ENCODE data around the gene FGR.
"Not testable (repeated sequence)": the region's sequence is repeated elsewhere in the genome, so short reads cannot be mapped to it uniquely, and the experiment has no call there.

Gene FGR

DNA sequence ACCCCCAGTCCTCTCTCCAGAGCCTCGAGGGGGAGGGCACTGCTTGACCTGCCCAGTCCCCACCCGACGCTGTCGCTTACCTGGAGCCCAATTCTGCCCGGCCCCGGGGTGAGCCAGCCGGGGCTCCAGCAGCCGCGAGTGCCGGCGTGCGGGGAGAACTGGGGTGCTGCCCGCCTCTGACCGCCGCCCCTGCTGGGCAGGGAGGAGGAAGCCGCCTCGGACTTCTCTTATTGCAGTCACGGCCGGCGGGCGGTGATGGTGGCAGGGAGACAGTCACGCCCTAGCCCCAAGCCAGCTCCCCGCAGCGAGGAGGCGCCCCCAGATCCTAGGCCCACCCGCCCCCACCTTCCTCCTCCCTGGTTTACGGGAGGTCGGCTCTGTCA, at the start of gene FGR:
Gene FGR, minus strand, starts transcription at position 201 of the 383 bp plus-strand sequence. CDS start 11,269 bp downstream, outside the sequence.
- Mint-ChIP-seq H3K27me3 (ENCODE audit: low read depth) (no peaks in the 10 kb centered on the region), H3K27ac (peak within 1 kb of the TSS; percentile 71), H3K9me3 (no peaks in the 10 kb centered on the region), H3K36me3 (ENCODE audit: low read depth) (no peaks in the 10 kb centered on the region), H3K4me1 (ENCODE audit: low read depth) (peaks cover 49% of the 10 kb centered on the region), H3K4me3 (peak within 1 kb of the TSS; percentile 50)
- no peak for DNase-seq (ENCODE audit: low spot score)

DNA sequence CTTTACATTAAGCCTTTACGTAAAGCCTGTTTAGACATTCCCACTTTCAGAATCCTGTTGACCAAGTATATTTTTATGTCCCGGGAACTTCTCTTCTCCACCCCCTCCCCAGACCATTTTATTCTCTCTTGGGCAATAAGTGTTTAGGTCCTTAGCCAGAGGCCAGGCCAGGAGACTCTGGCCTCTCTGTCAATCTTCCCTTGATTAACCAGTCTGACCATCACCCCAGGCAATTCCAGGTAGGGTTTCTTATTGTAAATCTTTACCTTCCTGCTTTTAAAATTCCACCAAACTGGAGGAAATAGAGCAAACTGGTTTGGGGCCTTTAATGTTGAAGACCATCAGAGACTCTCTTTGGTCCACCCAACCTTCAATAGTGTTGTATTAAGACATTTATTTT, 49.2 kb upstream of the FGR start:
- Mint-ChIP-seq H3K36me3 (ENCODE audit: low read depth) (peaks cover 2% of the 10 kb centered on the region), H3K4me3 (no peak overlapping the region), H3K4me1 (ENCODE audit: low read depth) (peaks cover 1% of the 10 kb centered on the region), H3K27me3 (ENCODE audit: low read depth) (peaks cover 3% of the 10 kb centered on the region), H3K9me3 (peaks cover 25% of the 10 kb centered on the region), H3K27ac (no peak overlapping the region)
- no peak for DNase-seq (ENCODE audit: low spot score)

DNA sequence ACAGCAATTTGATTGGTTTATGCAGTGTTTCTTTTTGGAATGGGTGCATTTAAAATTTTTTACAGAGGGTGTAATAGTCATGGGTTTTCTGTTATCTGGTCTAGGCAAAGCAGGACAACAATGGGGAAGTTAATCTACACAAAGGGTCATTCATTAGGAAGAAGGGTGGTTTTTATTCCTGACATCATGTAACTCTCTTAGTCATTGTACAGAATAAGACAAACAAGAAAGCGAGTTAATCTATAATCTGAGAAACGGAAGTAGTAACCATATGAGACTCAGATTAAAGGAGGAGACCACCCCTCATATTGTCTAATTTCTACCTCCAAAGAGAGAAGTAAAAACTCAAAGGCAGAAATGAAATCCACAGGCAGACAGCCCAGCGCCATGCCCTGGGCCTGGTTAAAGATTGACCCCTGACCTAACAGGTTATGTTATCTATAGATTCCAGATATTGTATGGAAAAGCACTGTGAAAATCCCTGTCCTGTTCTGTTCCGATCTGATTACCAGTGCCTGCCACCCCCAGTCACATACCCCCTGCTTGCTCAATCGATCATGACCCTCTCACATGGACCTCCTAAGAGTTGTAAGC, 47.5 kb upstream of the FGR start:
- no peak overlapping the region for H3K27ac Mint-ChIP-seq
- peaks cover 31% of the 10 kb centered on the region for H3K9me3 Mint-ChIP-seq
- DNase-seq (ENCODE audit: low spot score), result no peak
- no peaks in the 10 kb centered on the region for H3K4me1 Mint-ChIP-seq (ENCODE audit: low read depth)
- H3K27me3 Mint-ChIP-seq (ENCODE audit: low read depth), result no peaks in the 10 kb centered on the region
- no peak overlapping the region for H3K4me3 Mint-ChIP-seq
- peaks cover 2% of the 10 kb centered on the region for H3K36me3 Mint-ChIP-seq (ENCODE audit: low read depth)

DNA sequence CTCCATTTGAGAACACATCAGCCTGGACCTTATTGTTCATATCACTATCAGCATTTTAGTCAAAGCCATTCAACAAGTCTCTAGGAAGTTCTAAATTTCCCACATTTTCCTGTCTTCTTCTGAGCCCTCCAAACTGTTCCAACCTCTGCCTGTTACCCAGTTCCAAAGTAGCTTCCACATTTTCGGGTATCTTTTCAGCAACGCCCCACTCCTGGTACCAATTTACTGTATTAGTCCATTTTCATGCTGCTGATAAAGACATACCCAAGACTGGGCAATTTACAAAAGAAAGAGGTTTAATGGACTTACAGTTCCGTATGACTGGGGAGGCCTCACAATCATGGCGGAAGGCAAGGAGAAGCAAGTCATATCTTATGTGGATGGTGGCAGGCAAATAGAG, 46.6 kb upstream of the FGR start:
- not testable (repeated sequence) for DNase-seq (ENCODE audit: low spot score); H3K4me3 Mint-ChIP-seq; H3K4me1 Mint-ChIP-seq (ENCODE audit: low read depth); H3K27me3 Mint-ChIP-seq (ENCODE audit: low read depth); H3K27ac Mint-ChIP-seq; H3K36me3 Mint-ChIP-seq (ENCODE audit: low read depth)
- peaks cover 31% of the 10 kb centered on the region for H3K9me3 Mint-ChIP-seq

DNA sequence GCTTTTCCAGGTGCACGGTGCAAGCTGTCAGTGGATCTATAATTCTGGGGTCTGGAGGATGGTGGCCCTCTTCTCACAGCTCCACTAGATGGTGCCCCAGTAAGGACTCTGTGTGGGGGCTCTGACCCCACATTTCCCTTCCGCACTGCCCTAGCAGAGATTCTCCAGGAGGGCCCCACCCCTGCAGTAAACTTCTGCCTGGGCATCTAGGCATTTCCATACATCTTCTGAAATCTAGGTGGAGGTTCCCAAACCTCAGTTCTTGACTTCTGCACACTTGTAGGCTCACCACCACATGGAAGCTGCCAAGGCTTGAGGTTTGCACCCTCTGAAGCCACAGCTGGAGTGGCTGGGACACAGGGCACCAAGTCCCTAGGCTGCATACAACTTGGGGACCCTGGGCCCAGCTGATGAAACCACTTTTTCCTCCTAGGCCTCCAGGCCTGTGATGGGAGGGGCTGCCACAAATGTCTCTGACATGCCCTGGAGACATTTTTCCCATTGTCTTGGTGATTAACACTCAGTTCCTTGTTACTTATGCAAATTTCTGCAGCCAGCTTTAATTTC, 45.3 kb upstream of the FGR start:
- H3K4me3 Mint-ChIP-seq; H3K27me3 Mint-ChIP-seq (ENCODE audit: low read depth); H3K27ac Mint-ChIP-seq; H3K4me1 Mint-ChIP-seq (ENCODE audit: low read depth); DNase-seq (ENCODE audit: low spot score); H3K36me3 Mint-ChIP-seq (ENCODE audit: low read depth): not testable (repeated sequence)
- H3K9me3 Mint-ChIP-seq, result peaks cover 31% of the 10 kb centered on the region

DNA sequence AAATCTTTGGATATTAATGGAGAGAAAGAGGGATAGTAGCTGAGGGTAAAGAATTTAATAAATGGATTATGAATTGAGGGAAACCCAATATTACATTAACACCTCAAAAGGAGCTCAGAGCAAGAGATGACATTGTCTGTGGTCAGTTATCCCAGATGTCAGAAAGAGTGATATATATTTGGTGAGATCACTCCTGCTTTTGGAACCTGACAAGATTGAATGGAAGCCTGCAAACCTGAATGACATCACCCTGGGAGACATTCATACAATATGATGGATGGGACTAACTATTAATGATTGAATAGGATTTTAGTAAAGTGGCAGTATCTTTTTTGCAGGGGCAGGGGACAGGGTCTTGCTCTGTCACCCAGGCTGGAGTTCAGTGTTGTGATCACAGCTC, 43.8 kb upstream of the FGR start:
- Mint-ChIP-seq H3K4me1 (ENCODE audit: low read depth) (no peaks in the 10 kb centered on the region), H3K27ac (no peak overlapping the region), H3K9me3 (peaks cover 31% of the 10 kb centered on the region), H3K36me3 (ENCODE audit: low read depth) (peaks cover 2% of the 10 kb centered on the region), H3K4me3 (no peak overlapping the region), H3K27me3 (ENCODE audit: low read depth) (no peaks in the 10 kb centered on the region)
- DNase-seq (ENCODE audit: low spot score), result no peak

DNA sequence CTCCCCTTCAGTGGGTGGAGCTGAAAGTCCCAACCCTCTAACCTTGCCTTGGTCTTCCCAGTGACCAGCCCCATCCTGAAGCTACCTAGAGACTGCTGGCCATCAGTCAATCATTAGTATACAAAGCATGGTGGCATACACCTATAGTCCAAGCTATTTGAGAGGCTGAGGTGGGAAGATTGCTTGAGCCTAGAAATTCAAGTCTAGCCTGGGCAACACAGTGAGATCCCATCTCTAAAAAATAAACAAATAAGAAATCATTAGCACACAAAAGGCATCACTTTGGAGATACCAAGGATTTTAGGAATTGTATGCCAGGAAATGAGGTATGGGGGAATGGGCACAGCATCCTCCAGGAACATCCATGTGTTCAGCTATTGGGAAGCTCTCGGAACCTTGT, 41.4 kb upstream of the FGR start:
- no peak for DNase-seq (ENCODE audit: low spot score)
- Mint-ChIP-seq H3K36me3 (ENCODE audit: low read depth) (peaks cover 1% of the 10 kb centered on the region), H3K27me3 (ENCODE audit: low read depth) (no peaks in the 10 kb centered on the region), H3K27ac (no peak overlapping the region), H3K4me1 (ENCODE audit: low read depth) (peaks cover 2% of the 10 kb centered on the region), H3K9me3 (peaks cover 21% of the 10 kb centered on the region), H3K4me3 (no peak overlapping the region)

DNA sequence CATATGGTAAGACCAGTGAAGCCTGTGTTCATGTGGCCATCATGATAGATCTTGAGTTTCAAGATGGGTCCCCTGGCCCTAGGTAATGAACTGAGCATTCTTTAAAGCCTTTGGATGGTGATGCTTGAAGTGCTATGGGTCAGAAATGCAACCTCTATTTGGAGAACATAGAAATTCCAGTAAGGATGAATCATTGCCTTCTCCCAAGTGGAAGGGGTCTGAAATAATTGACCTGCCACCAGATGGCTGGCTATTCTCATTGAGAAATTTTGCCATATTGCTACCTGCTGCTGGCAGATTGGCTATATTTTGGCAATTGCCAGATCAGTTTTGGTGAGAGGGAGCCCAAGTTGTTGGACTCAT, 37.7 kb upstream of the FGR start:
- H3K36me3 Mint-ChIP-seq (ENCODE audit: low read depth), result peaks cover 4% of the 10 kb centered on the region
- peak overlapping the region; percentile 93 for H3K4me3 Mint-ChIP-seq
- H3K4me1 Mint-ChIP-seq (ENCODE audit: low read depth), result peaks cover 20% of the 10 kb centered on the region
- H3K9me3 Mint-ChIP-seq, result no peaks in the 10 kb centered on the region
- no peak for DNase-seq (ENCODE audit: low spot score)
- H3K27me3 Mint-ChIP-seq (ENCODE audit: low read depth), result no peaks in the 10 kb centered on the region
- H3K27ac Mint-ChIP-seq, result no peak overlapping the region

DNA sequence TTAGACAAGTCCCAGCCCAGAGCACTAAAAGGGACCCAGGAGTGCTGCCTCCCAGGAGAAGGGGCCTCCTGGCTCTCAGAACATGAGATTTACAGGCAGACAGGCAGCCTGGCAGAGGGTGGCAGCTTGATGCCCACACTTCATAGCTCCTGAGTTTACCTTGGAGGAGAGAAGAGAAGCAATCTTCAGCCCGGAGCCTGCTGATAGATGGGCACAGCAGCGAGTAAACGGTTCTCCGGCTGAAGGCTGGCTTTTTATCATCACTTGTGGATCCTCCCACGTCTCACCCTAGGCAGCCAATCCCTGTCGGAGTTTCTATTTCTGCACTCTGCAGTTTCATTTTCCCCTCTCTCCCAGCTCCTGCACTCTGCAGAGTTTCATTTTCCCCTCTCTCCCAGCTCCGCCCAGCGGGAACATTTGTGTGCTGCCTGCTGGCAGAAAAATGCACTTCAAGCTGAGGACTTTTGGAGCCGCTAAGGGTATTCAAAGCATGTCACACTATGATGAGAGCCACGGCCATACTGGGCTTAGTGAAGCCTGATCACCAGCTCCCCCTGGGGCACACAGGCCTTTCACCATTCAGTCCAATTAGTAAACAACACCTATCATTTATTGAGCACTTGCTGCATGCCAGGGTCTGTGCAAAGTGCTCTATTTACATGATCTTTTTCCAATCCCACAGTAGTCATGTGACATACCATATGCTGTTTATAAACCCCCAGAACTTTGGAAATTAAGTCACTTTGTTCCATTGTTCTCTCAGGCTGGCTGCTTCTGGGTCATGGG, 37.2 kb upstream of the FGR start, which contains the start of gene IFI6:
Gene IFI6, minus strand, starts transcription at position 229 of the 786 bp plus-strand sequence. CDS start 2,878 bp downstream, outside the sequence.
- no peaks in the 10 kb centered on the region for H3K27me3 Mint-ChIP-seq (ENCODE audit: low read depth)
- H3K9me3 Mint-ChIP-seq, result no peaks in the 10 kb centered on the region
- H3K27ac Mint-ChIP-seq, result peak within 1 kb of the TSS; percentile 92
- peaks cover 10% of the 10 kb centered on the region for H3K36me3 Mint-ChIP-seq (ENCODE audit: low read depth)
- peak within 1 kb of the TSS; percentile 93 for H3K4me3 Mint-ChIP-seq
- DNase-seq (ENCODE audit: low spot score), result peak; percentile 83
- peaks cover 22% of the 10 kb centered on the region for H3K4me1 Mint-ChIP-seq (ENCODE audit: low read depth)

DNA sequence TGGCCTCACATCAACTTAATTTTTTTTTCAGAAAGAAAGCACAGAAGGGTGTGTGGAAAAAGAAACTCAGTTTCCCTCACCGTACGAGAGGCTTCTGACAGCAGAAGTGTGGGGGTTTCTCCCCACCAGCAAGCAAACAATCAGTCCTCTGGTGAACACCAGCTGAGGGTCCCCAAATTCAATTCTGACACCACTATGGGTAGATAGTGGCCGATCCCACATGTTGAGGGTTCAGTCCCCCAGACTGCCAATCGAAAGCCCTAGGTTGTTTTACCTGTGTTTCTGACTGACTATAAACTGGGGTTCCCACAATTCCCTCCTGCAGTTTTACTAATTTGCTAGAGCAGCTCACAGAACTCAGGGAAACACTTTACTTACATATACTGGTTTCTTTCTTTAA, 34.9 kb upstream of the FGR start:
- Mint-ChIP-seq H3K4me1 (ENCODE audit: low read depth) (peaks cover 22% of the 10 kb centered on the region), H3K27ac (no peak overlapping the region), H3K9me3 (no peaks in the 10 kb centered on the region), H3K36me3 (ENCODE audit: low read depth) (peaks cover 17% of the 10 kb centered on the region), H3K4me3 (peak overlapping the region; percentile 77), H3K27me3 (ENCODE audit: low read depth) (no peaks in the 10 kb centered on the region)
- no peak for DNase-seq (ENCODE audit: low spot score)

DNA sequence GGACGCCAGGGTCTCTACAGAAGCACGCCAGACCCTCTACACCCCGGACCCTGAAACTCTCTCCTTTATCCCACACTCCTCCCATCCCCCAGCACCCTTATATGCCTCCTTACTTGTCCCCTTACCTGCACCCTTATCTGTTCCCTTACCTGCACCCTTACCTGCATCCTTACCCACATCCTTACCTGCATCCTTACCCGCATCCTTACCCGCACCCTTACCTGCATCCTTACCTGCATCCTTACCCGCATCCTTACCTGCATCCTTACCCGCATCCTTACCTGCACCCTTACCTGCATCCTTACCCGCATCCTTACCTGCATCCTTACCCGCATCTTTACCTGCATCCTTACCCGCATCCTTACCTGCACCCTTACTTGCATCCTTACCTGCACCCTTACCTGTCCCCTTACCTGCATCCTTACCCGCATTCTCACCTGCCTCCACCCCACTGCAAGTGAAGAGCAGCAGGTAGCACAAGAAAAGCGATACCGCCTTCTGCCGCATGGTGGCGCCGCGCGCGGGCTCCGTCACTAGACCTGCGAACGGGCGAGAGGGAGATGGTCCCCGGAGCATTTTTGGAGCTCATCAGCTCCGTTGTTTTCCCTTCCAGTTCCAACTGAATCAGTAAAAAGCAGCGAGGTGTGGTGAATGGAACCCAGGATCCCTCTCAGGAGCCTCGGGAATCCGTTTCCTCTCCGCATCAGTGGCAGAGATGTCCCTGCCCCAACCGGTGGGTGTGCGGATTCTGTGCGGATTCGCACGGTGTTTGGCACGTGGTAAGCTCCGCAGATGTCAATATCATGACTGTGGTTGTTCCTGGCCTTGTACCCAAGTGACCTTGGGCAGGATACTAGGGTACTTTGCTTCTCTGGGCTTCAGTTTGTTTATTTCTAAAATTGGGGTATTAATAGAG, 34.1 kb upstream of the FGR start:
- Mint-ChIP-seq H3K9me3 (no peaks in the 10 kb centered on the region), H3K27ac (peak overlapping the region; percentile 34), H3K4me3 (peak overlapping the region; percentile 77), H3K27me3 (ENCODE audit: low read depth) (no peaks in the 10 kb centered on the region), H3K4me1 (ENCODE audit: low read depth) (peaks cover 24% of the 10 kb centered on the region), H3K36me3 (ENCODE audit: low read depth) (peaks cover 17% of the 10 kb centered on the region)
- DNase-seq (ENCODE audit: low spot score), result peak; percentile 78

DNA sequence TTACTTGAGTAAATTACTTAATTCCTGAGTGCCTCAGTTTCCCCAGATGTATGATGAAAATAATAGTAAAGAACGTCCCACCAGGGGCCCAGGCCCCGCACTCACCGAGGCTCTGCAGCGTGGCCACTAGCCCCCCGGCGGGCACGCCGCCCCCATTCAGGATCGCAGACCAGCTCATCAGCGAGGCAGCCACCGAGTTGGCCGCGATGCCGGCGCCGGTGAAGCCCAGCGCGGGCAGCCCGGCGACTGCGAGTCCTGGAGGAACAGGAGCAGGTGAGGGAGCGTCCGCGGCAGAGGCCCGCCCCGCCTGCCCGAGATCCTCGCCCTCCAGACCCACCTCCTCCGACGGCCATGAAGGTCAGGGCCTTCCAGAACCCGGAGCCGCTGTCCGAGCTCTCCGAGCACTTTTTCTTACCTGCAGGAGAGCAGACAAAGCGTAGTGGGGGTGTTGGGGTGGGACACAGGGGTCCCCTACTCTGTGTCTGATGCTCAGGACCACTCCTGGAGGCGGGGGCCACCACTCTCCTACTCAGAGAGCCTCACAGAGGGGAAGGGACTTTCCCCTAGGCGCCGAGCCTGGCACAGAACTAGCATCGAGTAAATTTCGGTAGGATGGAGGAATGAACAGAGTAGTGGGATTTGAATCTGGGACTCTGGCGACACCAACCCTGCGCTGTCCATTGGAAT, 33.3 kb upstream of the FGR start:
- peaks cover 26% of the 10 kb centered on the region for H3K4me1 Mint-ChIP-seq (ENCODE audit: low read depth)
- H3K27me3 Mint-ChIP-seq (ENCODE audit: low read depth), result no peaks in the 10 kb centered on the region
- no peak overlapping the region for H3K4me3 Mint-ChIP-seq
- H3K36me3 Mint-ChIP-seq (ENCODE audit: low read depth), result peaks cover 17% of the 10 kb centered on the region
- DNase-seq (ENCODE audit: low spot score), result no peak
- no peaks in the 10 kb centered on the region for H3K9me3 Mint-ChIP-seq
- H3K27ac Mint-ChIP-seq, result no peak overlapping the region

DNA sequence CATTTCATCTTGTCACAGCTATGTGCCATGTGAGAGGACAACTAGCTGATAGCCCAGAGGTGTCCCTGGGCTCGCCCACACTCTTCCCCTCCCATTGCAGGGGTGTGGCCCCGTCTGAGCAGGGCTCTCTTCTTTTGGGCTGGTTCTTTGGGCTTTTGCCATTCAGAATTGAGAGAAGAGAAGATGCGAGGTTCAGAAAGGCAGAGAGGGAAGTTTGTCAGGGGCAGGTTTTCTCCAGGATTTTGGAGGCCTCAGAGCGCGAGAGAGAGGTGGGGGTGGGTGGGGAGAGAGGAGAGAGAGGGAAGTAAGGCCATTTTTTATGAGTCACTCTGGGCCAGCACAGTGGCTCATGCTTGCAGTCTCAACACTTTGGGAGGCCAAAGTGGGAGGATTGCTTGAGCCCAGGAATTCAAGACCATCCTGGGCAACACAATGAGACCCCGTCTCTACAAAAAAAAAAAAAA, 31.8 kb upstream of the FGR start:
- Mint-ChIP-seq H3K9me3 (no peaks in the 10 kb centered on the region), H3K27me3 (ENCODE audit: low read depth) (no peaks in the 10 kb centered on the region), H3K36me3 (ENCODE audit: low read depth) (peaks cover 17% of the 10 kb centered on the region), H3K4me3 (no peak overlapping the region), H3K27ac (peak overlapping the region; percentile 6), H3K4me1 (ENCODE audit: low read depth) (peaks cover 37% of the 10 kb centered on the region)
- no peak for DNase-seq (ENCODE audit: low spot score)

Measured in T-helper 2 cell treated with Interferon-gamma antibody and Interleukin-4, amounts not matched to agents 5 μg/mL and 100 μg/mL, for 36 hours (primary cell).